IPS DF 4.7 (cell line): ENCODE data around the gene FBXO30.

Experiments
- DNase-seq: peaks from one replicate; pipeline ENCODE4 v3.0.0-alpha.2; 2013; ENCODE audit warnings: low spot score; ENCODE audit errors: extremely low read depth

Gene FBXO30

GRCh38 chr6:145756170-145756662 lies 58.4 kb downstream of the FBXO30 start:
- DNase-seq = no peak

- DNase-seq = no peak
Observed at GRCh38 chr6:145755682-145756081, 58.9 kb downstream of the FBXO30 start.

- DNase-seq = no peak
Observed at GRCh38 chr6:145752638-145753037, 62.0 kb downstream of the FBXO30 start.

- no peak for DNase-seq
Observed at GRCh38 chr6:145749632-145750031, 65.0 kb downstream of the FBXO30 start.

- DNase-seq = no peak
Observed at GRCh38 chr6:145745861-145746260, 68.7 kb downstream of the FBXO30 start.

- DNase-seq = no peak
Observed at GRCh38 chr6:145744619-145745018, 70.0 kb downstream of the FBXO30 start.
